GM15510 (cell line): ENCODE measurements around the gene ARHGEF4.

Experiments used
- POLR2A ChIP-seq: IDR thresholded peaks from 3 replicates; pipeline ENCODE4 v1.6.1; 2011; ENCODE audit warnings: borderline replicate concordance; ENCODE audit not compliant: insufficient read length; ENCODE audit errors: extremely low read depth

Gene ARHGEF4

GRCh38 chr2:131034122-131035051, 197.7 kb downstream of the ARHGEF4 start:
- no peak for TF ChIP-seq POLR2A

DNA sequence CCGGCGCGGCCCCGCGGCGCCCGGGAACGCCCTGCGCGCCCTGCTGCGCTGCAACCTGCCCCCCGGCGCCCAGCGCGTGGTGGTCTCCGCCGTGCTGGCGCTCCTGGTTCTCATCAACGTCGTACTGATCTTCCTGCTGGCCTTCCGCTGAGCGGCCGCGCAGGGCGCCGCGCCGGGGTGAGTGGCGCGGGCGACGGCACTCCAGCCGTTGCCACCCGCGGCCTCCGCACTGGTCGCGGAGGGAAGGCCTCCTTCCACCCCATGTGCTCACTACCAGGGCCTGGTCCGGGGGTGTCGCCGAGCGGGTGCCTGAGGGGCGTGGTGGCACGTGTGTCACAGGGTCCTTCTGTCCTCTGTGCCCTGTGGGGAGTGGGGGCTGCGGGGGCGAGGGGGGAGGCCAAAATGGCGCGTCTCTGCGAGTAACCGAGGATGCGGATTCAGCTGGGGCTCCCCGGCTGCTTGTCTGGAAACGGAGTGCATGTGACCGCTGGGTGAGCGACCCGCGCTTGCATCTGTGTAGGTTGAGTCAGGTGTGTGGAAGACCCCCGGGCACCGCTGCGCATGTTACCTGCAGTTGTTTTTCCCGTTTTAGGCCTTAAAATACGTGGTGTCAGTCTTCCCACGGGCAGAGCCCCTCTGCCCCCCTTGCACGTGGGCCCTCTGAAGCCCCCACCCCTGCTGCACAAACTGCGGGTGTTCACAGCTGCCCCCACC, 198.6 kb downstream of the ARHGEF4 start:
- no peak for TF ChIP-seq POLR2A

DNA sequence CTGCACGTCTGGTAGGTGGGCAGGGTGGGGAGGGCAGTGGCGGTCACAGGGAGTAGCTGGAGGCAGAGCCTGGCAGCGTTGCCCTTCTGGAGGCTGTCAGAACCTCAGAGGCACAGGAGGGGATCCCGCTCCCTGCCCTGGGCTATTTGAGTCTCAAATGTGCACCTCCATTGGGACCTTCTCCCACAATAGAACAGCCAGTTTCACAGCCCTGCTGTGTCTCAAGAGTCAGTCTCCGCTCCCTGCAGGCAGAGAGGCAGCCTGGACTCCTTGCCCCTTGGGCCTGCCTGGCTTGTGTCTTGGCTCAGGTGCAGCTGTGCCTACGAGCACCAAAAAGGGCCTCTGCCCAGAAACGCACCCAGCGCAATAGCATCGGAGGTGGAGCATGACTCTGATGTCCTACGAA, 199.1 kb downstream of the ARHGEF4 start:
- no peak for TF ChIP-seq POLR2A

- no peak for TF ChIP-seq POLR2A
These were observed 199.6 kb downstream of the ARHGEF4 start for GRCh38 chr2:131036269-131036668.

DNA sequence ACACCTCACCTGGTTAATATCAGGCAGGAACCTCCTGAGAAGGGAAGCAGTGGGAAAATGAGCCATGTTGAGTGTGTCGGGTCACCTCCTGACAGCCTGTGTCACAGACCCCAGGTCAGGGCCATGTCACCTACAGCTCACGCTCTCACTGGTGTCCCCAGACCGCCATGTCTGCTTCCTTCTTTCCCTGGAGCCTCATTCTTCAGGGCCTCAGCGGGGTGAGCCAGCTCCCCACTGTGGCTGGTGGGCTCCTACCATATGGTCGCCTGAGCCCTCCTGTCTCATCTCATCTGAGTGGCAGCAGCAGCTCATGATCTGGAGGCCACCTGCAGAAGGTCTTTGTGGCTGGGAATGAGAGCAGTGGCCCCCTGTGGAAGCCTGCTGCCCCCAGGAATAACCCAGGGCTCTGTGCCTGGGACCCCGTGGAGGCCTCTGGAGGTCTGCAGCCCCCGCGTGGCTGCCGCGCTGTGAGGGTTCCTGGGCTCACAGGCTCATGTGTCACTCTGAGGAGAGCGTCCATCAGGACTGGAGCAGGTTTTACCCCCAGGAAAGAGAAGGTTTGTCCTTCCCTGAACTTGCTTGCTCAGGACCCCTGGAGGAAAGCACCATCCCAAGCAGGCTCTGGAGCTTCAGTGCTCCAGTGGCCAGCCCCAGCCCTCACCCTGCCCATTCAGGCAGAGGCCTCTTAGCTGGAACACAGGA, 200.1 kb downstream of the ARHGEF4 start:
- no peak for TF ChIP-seq POLR2A

GRCh38 chr2:131037398-131038257, 200.9 kb downstream of the ARHGEF4 start:
- no peak for TF ChIP-seq POLR2A

DNA sequence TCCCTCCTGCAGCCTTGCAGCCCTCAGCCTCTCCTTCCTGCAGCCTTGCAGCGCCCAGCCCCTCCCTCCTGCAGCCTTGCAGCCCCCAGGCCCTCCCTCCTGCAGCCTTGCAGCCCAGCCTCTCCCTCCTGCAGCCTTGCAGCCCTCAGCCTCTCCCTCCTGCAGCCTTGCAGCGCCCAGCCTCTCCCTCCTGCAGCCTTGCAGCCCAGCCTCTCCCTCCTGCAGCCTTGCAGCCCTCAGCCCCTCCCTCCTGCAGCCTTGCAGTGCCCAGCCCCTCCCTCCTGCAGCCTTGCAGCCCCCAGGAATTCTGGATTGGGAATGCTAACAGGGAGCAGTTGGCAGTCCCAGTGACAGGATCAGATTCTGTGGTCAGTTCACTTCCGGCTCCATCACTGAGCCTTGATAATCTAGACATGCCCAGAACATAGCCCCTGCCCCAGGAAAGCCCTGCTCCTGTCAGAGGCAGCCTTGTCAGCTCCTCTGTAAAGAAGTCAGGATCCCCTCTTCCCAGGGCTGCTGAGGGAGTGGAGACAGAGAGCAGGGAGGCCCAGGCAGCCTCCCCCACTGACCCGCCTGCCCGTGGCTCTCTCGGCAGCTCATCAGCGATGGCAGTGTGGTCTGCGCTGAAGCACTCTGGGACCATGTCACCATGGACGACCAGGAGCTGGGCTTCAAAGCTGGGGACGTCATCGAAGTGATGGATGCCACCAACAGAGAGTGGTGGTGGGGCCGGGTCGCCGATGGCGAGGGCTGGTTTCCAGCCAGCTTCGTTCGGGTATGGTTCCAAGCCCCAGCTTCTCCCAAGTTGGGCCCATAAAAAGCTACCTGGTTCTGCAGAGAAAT, 201.8 kb downstream of the ARHGEF4 start:
- TF ChIP-seq POLR2A, result no peak

GRCh38 chr2:131039101-131039440, 202.4 kb downstream of the ARHGEF4 start:
- no peak for TF ChIP-seq POLR2A

DNA sequence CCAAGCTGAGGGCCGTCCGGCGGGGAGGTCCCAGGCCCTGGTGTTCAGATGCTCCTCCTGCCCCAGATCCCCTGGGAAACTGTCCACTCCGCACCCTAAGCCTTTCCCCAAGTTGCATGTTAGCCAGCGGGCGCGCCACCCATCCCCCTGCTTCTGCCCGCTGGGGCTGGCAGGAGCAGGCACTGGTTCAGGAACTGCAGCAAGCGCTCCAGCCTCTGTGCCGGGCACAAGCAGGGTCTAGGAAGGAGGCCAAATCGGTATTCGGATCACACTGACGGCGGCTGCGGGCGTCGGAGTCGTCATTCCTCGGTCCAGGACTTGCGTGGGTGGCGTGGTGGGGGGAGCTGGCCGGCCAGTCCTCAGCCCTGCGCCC, 202.8 kb downstream of the ARHGEF4 start:
- TF ChIP-seq POLR2A, result no peak

DNA sequence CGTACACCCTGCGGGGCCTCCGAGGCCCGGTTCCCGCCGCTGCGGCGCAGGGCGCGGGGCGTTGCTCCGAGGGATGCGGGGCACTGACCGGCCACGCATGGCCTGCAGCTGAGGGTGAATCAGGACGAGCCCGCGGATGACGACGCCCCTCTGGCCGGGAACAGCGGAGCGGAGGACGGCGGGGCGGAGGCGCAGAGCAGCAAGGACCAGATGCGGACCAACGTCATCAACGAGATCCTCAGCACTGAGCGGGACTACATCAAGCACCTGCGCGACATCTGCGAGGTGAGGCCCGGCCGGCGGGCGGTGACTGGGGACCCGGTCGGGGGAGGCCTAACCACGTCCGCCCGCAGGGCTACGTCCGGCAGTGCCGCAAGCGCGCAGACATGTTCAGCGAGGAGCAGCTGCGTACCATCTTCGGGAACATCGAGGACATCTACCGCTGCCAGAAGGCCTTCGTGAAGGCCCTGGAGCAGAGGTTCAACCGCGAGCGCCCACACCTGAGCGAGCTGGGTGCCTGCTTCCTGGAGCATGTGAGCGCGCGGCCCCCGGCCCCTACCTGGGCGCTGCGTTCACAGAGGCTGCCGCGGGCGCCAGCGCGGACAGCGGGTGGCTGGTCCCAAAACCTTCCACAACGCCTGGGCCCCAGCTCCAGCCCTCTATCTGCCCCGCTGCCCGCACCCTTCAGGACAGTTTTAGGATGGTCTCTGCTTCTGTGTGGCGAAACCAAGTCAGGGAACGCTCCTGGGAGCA, 203.4 kb downstream of the ARHGEF4 start:
- no peak for TF ChIP-seq POLR2A

GRCh38 chr2:131040661-131041401, 204.1 kb downstream of the ARHGEF4 start:
- no peak for TF ChIP-seq POLR2A
